ENCODE results near the gene VTN.

Gene VTN

GRCh38 chr17:28395426-28395825, 25.3 kb upstream of the VTN start:
- DNase-seq = no peak

DNA sequence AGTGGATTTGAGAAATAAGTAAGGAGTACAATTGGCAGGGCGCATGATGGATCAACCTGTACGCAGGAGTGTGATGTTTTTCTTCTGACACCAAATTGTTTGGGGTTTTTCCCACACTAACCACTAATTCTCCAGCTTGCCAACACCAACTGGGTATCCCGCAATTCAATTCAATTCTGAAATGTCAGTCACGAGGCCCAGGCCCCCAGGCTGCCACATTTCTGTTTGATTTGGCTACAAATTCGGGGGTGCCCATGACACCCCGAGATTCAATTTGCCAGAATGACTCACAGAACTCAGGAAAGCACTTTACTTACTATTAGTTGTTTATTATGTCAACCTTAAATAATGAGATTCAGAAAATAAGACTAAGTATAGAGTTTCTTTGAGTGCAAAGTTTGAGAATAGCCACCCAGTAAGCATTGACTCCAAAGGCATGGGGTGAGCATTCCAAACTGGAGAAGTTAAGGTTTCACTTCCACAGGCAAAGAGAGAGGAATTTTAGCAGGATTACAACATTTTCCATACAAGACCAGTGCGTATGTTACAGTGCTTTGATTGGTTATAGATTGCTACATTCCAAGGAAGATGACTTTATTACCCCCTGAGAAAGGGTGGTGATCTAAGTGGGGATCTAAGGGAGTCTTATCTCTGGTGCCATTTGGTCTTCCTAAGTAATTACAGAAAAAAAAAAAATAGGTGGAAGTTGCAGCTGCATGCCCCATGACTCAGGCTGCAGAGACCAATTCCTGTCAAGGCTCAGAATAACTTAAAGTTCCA, 24.4 kb upstream of the VTN start:
- no peak for DNase-seq

- DNase-seq = no peak
These were observed 22.4 kb upstream of the VTN start for GRCh38 chr17:28392491-28392890.

- no peak for DNase-seq
These were observed 21.3 kb upstream of the VTN start for GRCh38 chr17:28391401-28391800.

DNA sequence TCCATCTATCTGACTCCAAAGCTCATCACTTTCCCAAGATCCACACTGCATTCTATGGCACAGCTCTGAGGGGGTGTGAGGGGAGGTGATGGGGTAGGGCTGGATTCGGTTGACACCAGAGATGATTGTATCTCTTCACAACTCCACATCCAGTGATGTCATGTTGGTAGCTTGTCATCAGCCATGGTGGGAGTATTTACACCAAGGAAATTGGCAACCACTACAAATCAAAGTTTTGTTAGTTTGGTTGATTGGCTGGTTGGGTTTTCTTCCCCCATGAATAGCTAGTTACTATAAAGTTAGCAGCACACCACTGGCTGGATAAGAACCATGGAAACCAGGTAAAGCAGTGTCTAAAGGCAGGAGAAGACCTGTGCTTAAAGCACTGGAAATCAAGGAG, 20.9 kb upstream of the VTN start:
- no peak for DNase-seq

- no peak for DNase-seq
These were observed 20.5 kb upstream of the VTN start for GRCh38 chr17:28390563-28390962.

DNA sequence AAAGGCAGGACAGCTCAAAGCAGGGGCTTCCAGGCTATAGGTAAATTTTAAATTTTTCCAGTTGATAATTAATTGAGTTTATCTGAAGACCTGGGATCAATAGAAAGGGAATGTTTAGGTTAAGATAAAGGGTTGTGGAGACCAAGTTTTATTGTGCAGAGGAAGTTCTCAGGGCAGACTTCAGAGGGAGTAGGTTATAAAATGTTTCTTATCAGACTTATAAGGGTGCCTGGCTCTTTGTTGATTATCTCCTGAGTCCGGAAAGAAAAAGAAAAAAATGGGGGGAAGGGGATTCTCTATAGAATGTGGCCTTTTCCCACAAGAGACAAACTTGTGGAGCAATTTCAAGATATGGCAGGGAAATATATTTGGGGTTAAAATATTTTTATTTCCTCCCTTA, 20.0 kb upstream of the VTN start:
- DNase-seq = no peak

GRCh38 chr17:28388106-28388505, 18.0 kb upstream of the VTN start:
- DNase-seq = no peak

DNA sequence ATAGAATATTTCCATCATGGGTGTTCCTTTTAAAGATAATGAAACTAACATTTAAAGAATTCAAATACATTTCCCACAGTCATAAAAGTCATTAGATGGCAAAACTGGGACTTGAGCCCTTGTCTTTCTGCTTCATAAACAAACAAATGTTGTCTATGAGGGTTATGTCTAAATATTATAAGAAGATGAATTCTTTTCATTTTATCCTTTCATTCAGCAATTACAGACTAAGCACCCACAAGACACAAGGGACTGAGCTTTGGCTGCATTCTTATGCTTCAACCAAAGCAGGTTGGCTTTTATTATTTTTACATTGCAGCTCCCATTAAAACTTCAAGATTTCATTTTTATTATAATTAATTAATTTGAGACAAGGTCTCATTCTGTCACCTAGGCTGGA, 16.3 kb upstream of the VTN start:
- DNase-seq = no peak

DNA sequence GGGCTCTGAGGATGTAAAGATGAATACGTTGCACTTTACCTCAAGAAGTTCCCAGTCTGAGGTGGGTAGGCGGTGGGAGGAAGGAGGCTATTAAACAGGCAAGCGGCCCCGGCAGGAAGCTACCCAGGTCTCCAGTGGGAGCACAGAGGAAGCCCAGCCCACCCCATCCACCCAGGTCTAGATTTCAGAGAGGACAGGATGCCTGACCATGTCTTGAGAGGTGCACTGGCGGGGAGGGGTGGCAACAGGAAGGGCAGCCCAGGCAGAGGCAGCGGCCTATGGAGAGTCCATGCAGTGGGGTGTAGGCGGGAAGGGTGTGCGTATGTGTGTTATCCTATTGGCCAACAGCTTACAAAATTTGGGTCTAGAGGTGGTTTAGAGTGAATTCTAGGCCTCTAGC, 15.3 kb upstream of the VTN start:
- DNase-seq = peak; percentile 72

DNA sequence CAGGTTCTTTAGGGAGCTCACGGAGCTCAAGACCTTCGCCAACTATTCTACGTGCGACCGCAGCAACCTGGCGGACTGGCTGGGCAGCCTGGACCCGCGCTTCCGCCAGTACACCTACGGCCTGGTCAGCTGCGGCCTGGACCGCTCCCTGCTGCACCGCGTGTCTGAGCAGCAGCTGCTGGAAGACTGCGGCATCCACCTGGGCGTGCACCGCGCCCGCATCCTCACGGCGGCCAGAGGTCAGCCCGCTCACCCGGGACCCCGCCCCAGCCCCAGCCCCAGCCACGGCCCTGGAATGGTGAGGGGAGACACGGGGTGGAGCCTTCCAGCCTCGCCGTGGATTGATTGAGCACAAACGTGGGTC, 14.9 kb upstream of the VTN start:
- peak; percentile 72 for DNase-seq

DNA sequence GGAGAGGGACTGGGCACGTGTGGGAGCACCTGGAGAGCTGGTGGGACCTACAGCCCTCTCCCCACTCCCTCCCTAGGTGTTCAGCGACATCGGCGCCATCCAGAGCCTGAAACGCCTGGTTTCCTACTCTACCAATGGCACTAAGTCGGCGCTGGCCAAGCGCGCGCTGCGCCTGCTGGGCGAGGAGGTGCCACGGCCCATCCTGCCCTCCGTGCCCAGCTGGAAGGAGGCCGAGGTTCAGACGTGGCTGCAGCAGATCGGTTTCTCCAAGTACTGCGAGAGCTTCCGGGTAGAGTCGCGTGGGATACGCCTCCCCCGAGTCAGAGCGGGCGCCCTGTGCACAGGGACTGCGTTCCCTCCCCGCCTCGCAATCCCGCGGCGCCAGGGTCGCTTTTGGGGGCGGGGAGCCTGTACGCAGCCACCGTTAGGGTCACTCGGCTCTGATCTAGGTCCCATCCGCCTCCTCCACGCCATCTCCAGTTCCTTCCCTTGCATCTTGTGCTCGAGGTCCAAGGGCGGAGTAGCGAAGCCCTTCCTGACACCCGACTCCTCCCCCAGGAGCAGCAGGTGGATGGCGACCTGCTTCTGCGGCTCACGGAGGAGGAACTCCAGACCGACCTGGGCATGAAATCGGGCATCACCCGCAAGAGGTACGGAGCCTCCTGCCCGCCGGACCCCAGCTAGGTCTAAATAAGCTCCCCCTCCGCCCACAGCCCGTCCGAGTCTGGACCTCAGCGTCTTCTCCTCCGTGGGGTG, 14.4 kb upstream of the VTN start:
- peak; percentile 88 for DNase-seq

- DNase-seq = no peak
These were observed 11.2 kb upstream of the VTN start for GRCh38 chr17:28381141-28381825.

- no peak for DNase-seq
These were observed 10.0 kb upstream of the VTN start for GRCh38 chr17:28379814-28380801.

DNA sequence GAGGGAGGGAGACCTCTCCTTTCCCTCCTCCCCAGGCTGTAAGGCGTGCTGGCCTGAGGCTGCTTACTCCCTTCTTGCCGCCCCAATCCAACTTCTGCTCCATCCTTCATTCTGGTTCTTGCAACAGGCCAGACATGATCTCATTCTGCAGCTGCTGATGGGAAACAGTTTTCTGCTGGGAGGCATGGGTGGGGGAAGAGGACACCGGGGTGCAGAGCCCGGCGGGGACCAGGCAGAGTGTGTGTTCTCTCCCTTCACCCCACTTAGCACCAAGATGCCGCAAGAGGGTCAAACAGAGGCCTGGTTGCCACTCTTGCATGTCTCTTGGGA, 2.8 kb upstream of the VTN start:
- peak; percentile 10 for DNase-seq

DNA sequence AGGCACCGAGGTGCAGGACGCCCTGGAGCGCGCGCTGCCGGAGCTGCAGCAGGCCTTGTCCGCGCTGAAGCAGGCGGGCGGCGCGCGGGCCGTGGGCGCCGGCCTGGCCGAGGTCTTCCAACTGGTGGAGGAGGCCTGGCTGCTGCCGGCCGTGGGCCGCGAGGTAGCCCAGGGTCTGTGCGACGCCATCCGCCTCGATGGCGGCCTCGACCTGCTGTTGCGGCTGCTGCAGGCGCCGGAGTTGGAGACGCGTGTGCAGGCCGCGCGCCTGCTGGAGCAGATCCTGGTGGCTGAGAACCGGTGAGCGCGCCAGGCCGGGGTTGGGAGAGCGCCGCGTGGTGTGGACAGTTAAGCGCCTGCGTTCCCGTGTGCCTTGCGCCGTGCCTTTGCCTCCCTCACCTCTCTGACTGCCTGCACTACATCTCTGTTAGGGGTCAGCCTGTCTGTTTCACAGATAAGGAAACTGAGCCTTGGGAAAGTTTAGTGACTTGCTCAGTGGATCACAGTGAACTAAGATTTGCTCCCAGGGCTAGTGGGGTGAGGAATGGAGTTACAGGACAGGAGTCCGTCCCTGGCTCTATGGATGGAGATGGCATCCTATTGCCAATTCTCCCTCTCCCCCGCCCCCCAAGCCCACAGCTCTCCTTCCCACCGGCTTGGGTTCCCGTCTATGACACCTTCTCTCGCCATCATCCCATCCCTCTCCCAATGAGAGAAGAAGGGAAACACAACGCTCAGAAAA, 2.3 kb upstream of the VTN start:
- peak; percentile 43 for DNase-seq

- DNase-seq = peak; percentile 97
These were observed 1.4 kb upstream of the VTN start, which contains the start of gene SARM1 for GRCh38 chr17:28371245-28372202. Gene SARM1 (plus strand): TSS chr17:28371694. CDS start chr17:28372033, 339 bp downstream.

- no peak for DNase-seq
These were observed 617 bp upstream of the VTN start for GRCh38 chr17:28370744-28371103.

- no peak for DNase-seq
These were observed 448 bp downstream of the VTN start for GRCh38 chr17:28369684-28370034.

- no peak for DNase-seq
These were observed 1.0 kb downstream of the VTN start for GRCh38 chr17:28368915-28369683.

Data from NCI-H146 (cell line).